ENCODE measurements around the gene EIF3B. TPM values are rescaled to one million over a fixed set of nuclear protein-coding genes. Genes with fewer than 3 reads are reported as not detected.
A peak's percentile ranks its signal among the peaks of the same experiment; 100 is the strongest.

EIF3B gene
- total RNA-seq, 1 donor from 2014 or later: 136 TPM

GRCh38 chr7:2362385-2363088 is 7.9 kb downstream of the EIF3B start:
- TF ChIP-seq, protein P1, sequence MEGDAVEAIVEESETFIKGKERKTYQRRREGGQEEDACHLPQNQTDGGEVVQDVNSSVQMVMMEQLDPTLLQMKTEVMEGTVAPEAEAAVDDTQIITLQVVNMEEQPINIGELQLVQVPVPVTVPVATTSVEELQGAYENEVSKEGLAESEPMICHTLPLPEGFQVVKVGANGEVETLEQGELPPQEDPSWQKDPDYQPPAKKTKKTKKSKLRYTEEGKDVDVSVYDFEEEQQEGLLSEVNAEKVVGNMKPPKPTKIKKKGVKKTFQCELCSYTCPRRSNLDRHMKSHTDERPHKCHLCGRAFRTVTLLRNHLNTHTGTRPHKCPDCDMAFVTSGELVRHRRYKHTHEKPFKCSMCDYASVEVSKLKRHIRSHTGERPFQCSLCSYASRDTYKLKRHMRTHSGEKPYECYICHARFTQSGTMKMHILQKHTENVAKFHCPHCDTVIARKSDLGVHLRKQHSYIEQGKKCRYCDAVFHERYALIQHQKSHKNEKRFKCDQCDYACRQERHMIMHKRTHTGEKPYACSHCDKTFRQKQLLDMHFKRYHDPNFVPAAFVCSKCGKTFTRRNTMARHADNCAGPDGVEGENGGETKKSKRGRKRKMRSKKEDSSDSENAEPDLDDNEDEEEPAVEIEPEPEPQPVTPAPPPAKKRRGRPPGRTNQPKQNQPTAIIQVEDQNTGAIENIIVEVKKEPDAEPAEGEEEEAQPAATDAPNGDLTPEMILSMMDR (IDR thresholded peaks at IDR 0.05; ENCODE audit: partially characterized antibody, unreplicated experiment): no peak

GRCh38 chr7:2369139-2369538 is 14.5 kb downstream of the EIF3B start:
- peaks cover 1% of the 10 kb centered on the region for H3K9me3 Mint-ChIP-seq (ENCODE audit: unreplicated experiment)
- DNase-seq: no peak
- peaks cover 4% of the 10 kb centered on the region for H3K27me3 Mint-ChIP-seq (ENCODE audit: unreplicated experiment)
- H3K27ac Mint-ChIP-seq (ENCODE audit: unreplicated experiment): no peak overlapping the region
- H3K4me3 Mint-ChIP-seq (ENCODE audit: unreplicated experiment): no peak overlapping the region
- no peaks in the 10 kb centered on the region for H3K36me3 Mint-ChIP-seq (ENCODE audit: unreplicated experiment)
- TF ChIP-seq, protein P1 (IDR thresholded peaks at IDR 0.05; ENCODE audit: partially characterized antibody, unreplicated experiment): no peak
- no peaks in the 10 kb centered on the region for H3K4me1 Mint-ChIP-seq (ENCODE audit: low read depth, unreplicated experiment)

More at GRCh38 chr7:2362385-2363088, 7.9 kb downstream of the EIF3B start:
- no peak for DNase-seq
- Mint-ChIP-seq H3K27ac (ENCODE audit: unreplicated experiment) (no peak overlapping the region), H3K4me1 (ENCODE audit: low read depth, unreplicated experiment) (peaks cover 7% of the 10 kb centered on the region), H3K4me3 (ENCODE audit: unreplicated experiment) (no peak overlapping the region), H3K27me3 (ENCODE audit: unreplicated experiment) (no peaks in the 10 kb centered on the region), H3K36me3 (ENCODE audit: unreplicated experiment) (no peaks in the 10 kb centered on the region), H3K9me3 (ENCODE audit: unreplicated experiment) (peaks cover 1% of the 10 kb centered on the region)

GRCh38 chr7:2371329-2371728 is 16.7 kb downstream of the EIF3B start:
- peaks cover 4% of the 10 kb centered on the region for H3K27me3 Mint-ChIP-seq (ENCODE audit: unreplicated experiment)

GRCh38 chr7:2372724-2373123 is 18.1 kb downstream of the EIF3B start:
- H3K36me3 Mint-ChIP-seq (ENCODE audit: unreplicated experiment): no peaks in the 10 kb centered on the region
- H3K4me3 Mint-ChIP-seq (ENCODE audit: unreplicated experiment): no peak overlapping the region
- H3K9me3 Mint-ChIP-seq (ENCODE audit: unreplicated experiment): no peaks in the 10 kb centered on the region
- H3K4me1 Mint-ChIP-seq (ENCODE audit: low read depth, unreplicated experiment): no peaks in the 10 kb centered on the region
- TF ChIP-seq, protein P1 (IDR thresholded peaks at IDR 0.05; ENCODE audit: partially characterized antibody, unreplicated experiment): no peak
- no peak for DNase-seq
- peaks cover 4% of the 10 kb centered on the region for H3K27me3 Mint-ChIP-seq (ENCODE audit: unreplicated experiment)
- peak overlapping the region; percentile 48 for H3K27ac Mint-ChIP-seq (ENCODE audit: unreplicated experiment)

More at GRCh38 chr7:2371329-2371728, 16.7 kb downstream of the EIF3B start:
- Mint-ChIP-seq H3K9me3 (ENCODE audit: unreplicated experiment) (peaks cover 1% of the 10 kb centered on the region), H3K4me3 (ENCODE audit: unreplicated experiment) (no peak overlapping the region), H3K27ac (ENCODE audit: unreplicated experiment) (no peak overlapping the region), H3K36me3 (ENCODE audit: unreplicated experiment) (no peaks in the 10 kb centered on the region), H3K4me1 (ENCODE audit: low read depth, unreplicated experiment) (no peaks in the 10 kb centered on the region)
- TF ChIP-seq, protein P1 (IDR thresholded peaks at IDR 0.05; ENCODE audit: partially characterized antibody, unreplicated experiment): no peak
- DNase-seq: no peak

- no peak for DNase-seq
- no peaks in the 10 kb centered on the region for H3K4me1 Mint-ChIP-seq (ENCODE audit: low read depth, unreplicated experiment)
- no peak overlapping the region for H3K4me3 Mint-ChIP-seq (ENCODE audit: unreplicated experiment)
- peaks cover 4% of the 10 kb centered on the region for H3K27me3 Mint-ChIP-seq (ENCODE audit: unreplicated experiment)
- H3K27ac Mint-ChIP-seq (ENCODE audit: unreplicated experiment): no peak overlapping the region
- TF ChIP-seq, protein P1 (IDR thresholded peaks at IDR 0.05; ENCODE audit: partially characterized antibody, unreplicated experiment): no peak
- H3K36me3 Mint-ChIP-seq (ENCODE audit: unreplicated experiment): no peaks in the 10 kb centered on the region
- H3K9me3 Mint-ChIP-seq (ENCODE audit: unreplicated experiment): no peaks in the 10 kb centered on the region
Measured at GRCh38 chr7:2373124-2373556, 18.5 kb downstream of the EIF3B start.

All from glutamatergic neuron (in vitro differentiated cells).